ENCODE measurements around the gene MKRN1. TPM values are rescaled to one million over a fixed set of nuclear protein-coding genes. Genes with fewer than 3 reads are reported as not detected.
"Not testable (repeated sequence)": the region's sequence is repeated elsewhere in the genome, so short reads cannot be mapped to it uniquely, and the experiment has no call there.

The MKRN1 gene
- total RNA-seq, 1 experiment from 2014 or later: 182 TPM

- H4K20me1 ChIP-seq (ENCODE audit: insufficient read depth): no peaks in the 10 kb centered on the region
- no peaks in the 10 kb centered on the region for H3F3A ChIP-seq (ENCODE audit: insufficient read depth, low read depth)
- no peaks in the 10 kb centered on the region for H3K9me2 ChIP-seq (ENCODE audit: insufficient read depth)
- TF ChIP-seq, protein P1, sequence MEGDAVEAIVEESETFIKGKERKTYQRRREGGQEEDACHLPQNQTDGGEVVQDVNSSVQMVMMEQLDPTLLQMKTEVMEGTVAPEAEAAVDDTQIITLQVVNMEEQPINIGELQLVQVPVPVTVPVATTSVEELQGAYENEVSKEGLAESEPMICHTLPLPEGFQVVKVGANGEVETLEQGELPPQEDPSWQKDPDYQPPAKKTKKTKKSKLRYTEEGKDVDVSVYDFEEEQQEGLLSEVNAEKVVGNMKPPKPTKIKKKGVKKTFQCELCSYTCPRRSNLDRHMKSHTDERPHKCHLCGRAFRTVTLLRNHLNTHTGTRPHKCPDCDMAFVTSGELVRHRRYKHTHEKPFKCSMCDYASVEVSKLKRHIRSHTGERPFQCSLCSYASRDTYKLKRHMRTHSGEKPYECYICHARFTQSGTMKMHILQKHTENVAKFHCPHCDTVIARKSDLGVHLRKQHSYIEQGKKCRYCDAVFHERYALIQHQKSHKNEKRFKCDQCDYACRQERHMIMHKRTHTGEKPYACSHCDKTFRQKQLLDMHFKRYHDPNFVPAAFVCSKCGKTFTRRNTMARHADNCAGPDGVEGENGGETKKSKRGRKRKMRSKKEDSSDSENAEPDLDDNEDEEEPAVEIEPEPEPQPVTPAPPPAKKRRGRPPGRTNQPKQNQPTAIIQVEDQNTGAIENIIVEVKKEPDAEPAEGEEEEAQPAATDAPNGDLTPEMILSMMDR (conservative IDR thresholded peaks at IDR 0.05): no peak
- no peak for TF ChIP-seq EZH2 (IDR thresholded peaks at IDR 0.05; ENCODE audit: low read depth)
- H3K4me3 ChIP-seq: no peak overlapping the region
- no peaks in the 10 kb centered on the region for H3K27me3 ChIP-seq (ENCODE audit: insufficient read depth, low read depth)
- no peaks in the 10 kb centered on the region for H3K79me2 ChIP-seq (ENCODE audit: low read depth)
- H3K4me2 ChIP-seq: no peak overlapping the region
- CTCF ChIA-PET: no interaction called here
- H3K27ac ChIP-seq: no peak overlapping the region
- intact Hi-C loops (cut with micrococcal nuclease; ENCODE audit: unreplicated experiment): no loop called here
- no peaks in the 10 kb centered on the region for H3K36me3 ChIP-seq (ENCODE audit: low read depth)
- H2AFZ ChIP-seq: no peak overlapping the region
- no TSS peak for BruUV-seq (replicated peaks)
- H3K4me1 ChIP-seq (replicated peaks; ENCODE audit: insufficient read depth): no peaks in the 10 kb centered on the region
- POLR2A ChIA-PET (ENCODE audit: unreplicated experiment): no interaction called here
- no peaks in the 10 kb centered on the region for H3K9me3 ChIP-seq (ENCODE audit: insufficient read depth, low read depth)
- no peak for DNase-seq
Measured at GRCh38 chr7:140421521-140421920, 57.8 kb downstream of the MKRN1 start.

DNA sequence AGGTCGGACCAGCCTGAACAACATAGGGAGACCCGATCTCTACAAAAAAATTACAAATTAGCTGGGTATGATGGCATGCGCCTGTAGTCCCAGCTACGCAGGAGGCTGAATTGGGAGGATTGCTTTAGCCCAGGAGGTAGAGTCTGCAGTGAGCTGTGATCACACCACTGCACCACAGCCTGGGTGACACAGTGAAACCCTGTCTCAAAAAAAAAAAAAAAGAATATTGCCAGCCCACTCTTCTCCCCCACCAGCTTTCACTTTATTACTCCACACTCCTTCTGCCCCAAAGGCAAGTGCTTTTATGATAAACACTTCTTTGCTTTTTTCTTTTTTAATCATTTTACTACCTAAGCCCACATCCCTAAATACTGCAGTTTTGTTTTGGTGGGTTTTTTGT, 60.7 kb downstream of the MKRN1 start:
- no peak overlapping the region for H2AFZ ChIP-seq
- H3K27me3 ChIP-seq (ENCODE audit: insufficient read depth, low read depth): no peaks in the 10 kb centered on the region
- H3K79me2 ChIP-seq (ENCODE audit: low read depth): no peaks in the 10 kb centered on the region
- no peaks in the 10 kb centered on the region for H3K9me3 ChIP-seq (ENCODE audit: insufficient read depth, low read depth)
- ChIA-PET CTCF (interaction anchor here (0.7 kb wide), 1 partner anchor 241 kb away, joined by 4 read pairs; no protein-coding TSS in a partner anchor), POLR2A (ENCODE audit: unreplicated experiment) (no interaction called here)
- H3K27ac ChIP-seq: no peak overlapping the region
- H4K20me1 ChIP-seq (ENCODE audit: insufficient read depth): no peaks in the 10 kb centered on the region
- no peak overlapping the region for H3K4me3 ChIP-seq
- no TSS peak for BruUV-seq (replicated peaks)
- H3F3A ChIP-seq (ENCODE audit: insufficient read depth, low read depth): no peaks in the 10 kb centered on the region
- no peaks in the 10 kb centered on the region for H3K36me3 ChIP-seq (ENCODE audit: low read depth)
- no peak for DNase-seq
- no peak overlapping the region for H3K4me2 ChIP-seq
- no peaks in the 10 kb centered on the region for H3K9me2 ChIP-seq (ENCODE audit: insufficient read depth)
- H3K4me1 ChIP-seq (replicated peaks; ENCODE audit: insufficient read depth): no peaks in the 10 kb centered on the region
- intact Hi-C loops (cut with micrococcal nuclease; ENCODE audit: unreplicated experiment): no loop called here
- TF ChIP-seq, protein P1 (conservative IDR thresholded peaks at IDR 0.05): no peak
- no peak for TF ChIP-seq EZH2 (IDR thresholded peaks at IDR 0.05; ENCODE audit: low read depth)

DNA sequence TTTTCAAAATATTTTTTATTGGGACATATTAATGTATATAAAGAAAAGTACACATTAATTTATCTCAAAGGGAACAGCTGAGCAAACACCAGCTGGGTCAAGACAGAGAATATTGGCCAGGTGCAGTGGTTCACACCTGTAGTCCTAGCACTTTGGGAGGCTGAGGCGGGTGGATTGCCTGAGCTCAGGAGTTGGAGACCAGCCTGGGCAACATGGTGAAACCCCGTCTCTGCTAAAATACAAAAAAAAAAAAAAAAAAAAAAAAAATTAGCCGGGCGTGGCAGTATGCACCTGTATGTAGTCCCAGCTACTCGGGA, 61.2 kb downstream of the MKRN1 start:
- intact Hi-C loops (cut with micrococcal nuclease; ENCODE audit: unreplicated experiment); H3K9me2 ChIP-seq (ENCODE audit: insufficient read depth); POLR2A ChIA-PET (ENCODE audit: unreplicated experiment); DNase-seq; H3K4me3 ChIP-seq; H3F3A ChIP-seq (ENCODE audit: insufficient read depth, low read depth); H3K9me3 ChIP-seq (ENCODE audit: insufficient read depth, low read depth); BruUV-seq (replicated peaks); H4K20me1 ChIP-seq (ENCODE audit: insufficient read depth); H3K27me3 ChIP-seq (ENCODE audit: insufficient read depth, low read depth); H3K4me1 ChIP-seq (replicated peaks; ENCODE audit: insufficient read depth); H3K4me2 ChIP-seq; H3K79me2 ChIP-seq (ENCODE audit: low read depth); H2AFZ ChIP-seq; H3K27ac ChIP-seq; H3K36me3 ChIP-seq (ENCODE audit: low read depth): not testable (repeated sequence)
- CTCF ChIA-PET: interaction anchor here (0.6 kb wide), 1 partner anchor 749 kb away, joined by 13 read pairs; no protein-coding TSS in a partner anchor

GRCh38 chr7:140417456-140418155, 61.7 kb downstream of the MKRN1 start:
- H3K79me2 ChIP-seq (ENCODE audit: low read depth): no peaks in the 10 kb centered on the region
- no peaks in the 10 kb centered on the region for H3K9me2 ChIP-seq (ENCODE audit: insufficient read depth)
- H3K27me3 ChIP-seq (ENCODE audit: insufficient read depth, low read depth): no peaks in the 10 kb centered on the region
- DNase-seq: no peak
- no peak overlapping the region for H3K4me3 ChIP-seq
- ChIA-PET CTCF (interaction anchor here (0.6 kb wide), 1 partner anchor 748 kb away, joined by 13 read pairs; no protein-coding TSS in a partner anchor), POLR2A (ENCODE audit: unreplicated experiment) (no interaction called here)
- no peaks in the 10 kb centered on the region for H3F3A ChIP-seq (ENCODE audit: insufficient read depth, low read depth)
- H3K9me3 ChIP-seq (ENCODE audit: insufficient read depth, low read depth): no peaks in the 10 kb centered on the region
- no TSS peak for BruUV-seq (replicated peaks)
- H4K20me1 ChIP-seq (ENCODE audit: insufficient read depth): no peaks in the 10 kb centered on the region
- TF ChIP-seq, protein P1 (conservative IDR thresholded peaks at IDR 0.05): no peak
- no peak for TF ChIP-seq EZH2 (IDR thresholded peaks at IDR 0.05; ENCODE audit: low read depth)
- H3K27ac ChIP-seq: no peak overlapping the region
- H3K4me1 ChIP-seq (replicated peaks; ENCODE audit: insufficient read depth): no peaks in the 10 kb centered on the region
- H3K4me2 ChIP-seq: no peak overlapping the region
- intact Hi-C loops (cut with micrococcal nuclease; ENCODE audit: unreplicated experiment): no loop called here
- no peaks in the 10 kb centered on the region for H3K36me3 ChIP-seq (ENCODE audit: low read depth)
- no peak overlapping the region for H2AFZ ChIP-seq
